Retinal pigment epithelial cell (primary cell): ENCODE results near the gene ING1.

Source experiments
- DNase-seq: peaks from one replicate; pipeline ENCODE4 v3.0.0-alpha.2; 2010; ENCODE audit warnings: low read depth
- H3K4me3 ChIP-seq: 2 replicates; pipeline ENCODE4 v1.5.1; 2011; ENCODE audit warnings: mild to moderate bottlenecking, low read length, control low read depth, moderate library complexity
- CTCF ChIP-seq: conservative IDR thresholded peaks from 2 replicates; pipeline ENCODE4 v1.5.1; 2011; ENCODE audit warnings: low read depth, low read length, control low read depth, inconsistent platforms

ING1 gene

GRCh38 chr13:110766671-110767430, 53.4 kb downstream of the ING1 start:
- TF ChIP-seq CTCF = no peak
- no peak overlapping the region for H3K4me3 ChIP-seq
- no peak for DNase-seq

- TF ChIP-seq CTCF = no peak
- no peak for DNase-seq
- H3K4me3 ChIP-seq = no peak overlapping the region
These were observed 54.0 kb downstream of the ING1 start for GRCh38 chr13:110767476-110767875.

- no peak for TF ChIP-seq CTCF
These were observed 55.6 kb downstream of the ING1 start for GRCh38 chr13:110769097-110769496.

DNA sequence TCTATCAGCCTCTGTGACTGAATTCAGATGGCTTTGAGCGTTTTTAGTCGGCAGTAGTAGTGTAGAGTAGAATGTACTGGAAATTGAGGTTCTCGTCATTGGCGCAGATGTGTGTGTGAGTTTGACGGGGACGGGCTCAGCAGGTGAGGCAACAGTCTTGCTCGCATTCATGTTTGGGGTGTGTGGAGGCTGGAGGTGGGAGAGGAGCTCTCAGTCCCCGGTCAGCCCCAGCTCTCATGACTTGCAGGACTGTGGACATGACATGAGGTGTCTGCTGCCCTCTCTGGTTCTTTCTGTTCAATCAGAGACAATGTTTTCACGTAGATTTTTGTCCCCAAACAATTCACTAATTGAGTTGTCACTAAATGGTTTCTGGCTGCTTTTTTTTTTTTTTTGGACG, 57.2 kb downstream of the ING1 start:
- no peak overlapping the region for H3K4me3 ChIP-seq
- no peak for TF ChIP-seq CTCF
- no peak for DNase-seq

More at GRCh38 chr13:110769097-110769496, 55.6 kb downstream of the ING1 start:
- H3K4me3 ChIP-seq = no peak overlapping the region
- DNase-seq = no peak

DNA sequence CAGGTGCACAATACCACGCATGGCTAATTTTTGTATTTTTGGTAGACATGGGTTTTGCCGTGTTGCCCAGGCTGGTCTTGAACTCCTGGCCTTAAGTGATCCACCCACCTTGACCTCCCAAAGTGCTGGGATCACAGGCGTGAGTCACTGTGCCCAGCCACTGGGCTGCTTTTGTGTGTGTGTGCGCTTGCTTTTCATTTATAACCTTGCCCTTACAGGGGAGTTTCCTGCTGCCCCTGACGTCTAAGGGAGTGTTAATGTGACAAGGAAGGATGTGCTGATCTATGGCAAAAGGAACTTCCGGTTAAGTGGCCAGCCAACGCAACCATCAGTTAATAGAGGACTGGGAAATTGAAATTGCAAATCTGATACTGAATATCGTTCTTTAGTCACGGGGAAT, 57.7 kb downstream of the ING1 start:
- H3K4me3 ChIP-seq = no peak overlapping the region

GRCh38 chr13:110772091-110772984, 58.8 kb downstream of the ING1 start:
- no peak for DNase-seq
- no peak overlapping the region for H3K4me3 ChIP-seq
- no peak for TF ChIP-seq CTCF

More for the DNA sequence above, 57.7 kb downstream of the ING1 start:
- no peak for TF ChIP-seq CTCF
- no peak for DNase-seq
